Activated CD8-positive, alpha-beta T cell treated with anti-CD3 and anti-CD28 coated beads for 36 hours (primary cell): ENCODE results near the gene LRRTM4. TPM values are rescaled to one million over a fixed set of nuclear protein-coding genes. Genes with fewer than 3 reads are reported as not detected.

ENCODE experiments used
- ATAC-seq: fragments of 200-7000 bp; cut with Tn5 transposase; one replicate; pipeline ENCODE4 v1.10.0; 2021; ENCODE audit warnings: mild to moderate bottlenecking, moderate library complexity
- CTCF ChIA-PET: fragments of 350-600 bp; sonication (Branson Sonifier 250); formaldehyde crosslinking; loops from one replicate; lab custom pipeline; 2021; ENCODE audit warnings: antibody characterized with exemption; lab: Charles Lee
- POLR2A ChIA-PET: fragments of 350-600 bp; sonication (Branson Sonifier 250); formaldehyde crosslinking; loops from one replicate; lab custom pipeline; 2021; ENCODE audit warnings: antibody characterized with exemption; lab: Charles Lee
- DNase-seq: peaks from one replicate; pipeline ENCODE4 v3.0.0-alpha.2; 2020
- H3K27ac Mint-ChIP-seq: one replicate; pipeline ENCODE4 v1.8.0; 2021; ENCODE audit warnings: mild to moderate bottlenecking, mixed read lengths
- H3K27me3 Mint-ChIP-seq: one replicate; pipeline ENCODE4 v1.8.0; 2021; ENCODE audit warnings: mixed read lengths
- H3K36me3 Mint-ChIP-seq: one replicate; pipeline ENCODE4 v1.8.0; 2021; ENCODE audit warnings: low read depth, mixed read lengths
- H3K4me1 Mint-ChIP-seq: one replicate; pipeline ENCODE4 v1.8.0; 2021; ENCODE audit warnings: low read depth, mixed read lengths
- H3K4me3 Mint-ChIP-seq: one replicate; pipeline ENCODE4 v1.8.0; 2021; ENCODE audit warnings: mild to moderate bottlenecking, moderate library complexity, mixed read lengths
- H3K9me3 Mint-ChIP-seq: one replicate; pipeline ENCODE4 v1.8.0; 2021; ENCODE audit warnings: mixed read lengths
- intact Hi-C: fragments of 100-400 bp; cut with micrococcal nuclease; formaldehyde crosslinking; loops from one replicate; pipeline ENCODE4 v1.10.0; 2022
- total RNA-seq, 2 experiments: library from RNA; stranded (reverse); gene quantifications; one replicate each; pipeline ENCODE4 v1.2.3, GENCODE V29; 2021
- TF ChIP-seq, protein P1 (sequence below): fragments of 200-600 bp; IDR thresholded peaks from one replicate; pipeline ENCODE4 v1.8.0; 2022; ENCODE audit warnings: antibody characterized with exemption, mild to moderate bottlenecking

Gene LRRTM4
- total RNA-seq, 2 experiments from 2014 or later, result not detected

DNA sequence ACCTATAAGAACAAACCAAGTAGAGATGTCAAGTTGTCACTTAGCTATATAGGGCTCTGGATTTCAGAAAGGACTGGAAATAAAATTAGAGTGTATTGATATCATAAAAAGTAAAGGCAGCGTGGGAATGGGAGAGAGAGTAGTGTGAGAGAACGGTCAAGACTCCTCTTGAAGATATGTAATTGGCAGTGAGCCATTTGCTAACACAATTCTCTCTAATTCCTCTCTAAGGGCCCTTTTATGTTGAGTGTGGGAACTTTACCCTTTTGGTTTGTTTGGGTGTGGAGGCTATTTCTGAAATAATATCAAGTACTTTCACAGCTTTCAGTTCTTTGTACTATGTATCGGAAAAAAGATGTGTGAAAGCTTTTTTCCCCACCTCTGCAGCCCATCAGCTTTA, 196.8 kb downstream of the LRRTM4 start:
- Mint-ChIP-seq H3K27me3 (no peaks in the 10 kb centered on the region), H3K4me3 (no peak overlapping the region), H3K9me3 (peaks cover 10% of the 10 kb centered on the region), H3K36me3 (no peaks in the 10 kb centered on the region), H3K27ac (no peak overlapping the region), H3K4me1 (no peaks in the 10 kb centered on the region)
- ChIA-PET POLR2A (no interaction called here), CTCF (no interaction called here)
- ATAC-seq (no peak), DNase-seq (no peak)
- TF ChIP-seq, protein P1, sequence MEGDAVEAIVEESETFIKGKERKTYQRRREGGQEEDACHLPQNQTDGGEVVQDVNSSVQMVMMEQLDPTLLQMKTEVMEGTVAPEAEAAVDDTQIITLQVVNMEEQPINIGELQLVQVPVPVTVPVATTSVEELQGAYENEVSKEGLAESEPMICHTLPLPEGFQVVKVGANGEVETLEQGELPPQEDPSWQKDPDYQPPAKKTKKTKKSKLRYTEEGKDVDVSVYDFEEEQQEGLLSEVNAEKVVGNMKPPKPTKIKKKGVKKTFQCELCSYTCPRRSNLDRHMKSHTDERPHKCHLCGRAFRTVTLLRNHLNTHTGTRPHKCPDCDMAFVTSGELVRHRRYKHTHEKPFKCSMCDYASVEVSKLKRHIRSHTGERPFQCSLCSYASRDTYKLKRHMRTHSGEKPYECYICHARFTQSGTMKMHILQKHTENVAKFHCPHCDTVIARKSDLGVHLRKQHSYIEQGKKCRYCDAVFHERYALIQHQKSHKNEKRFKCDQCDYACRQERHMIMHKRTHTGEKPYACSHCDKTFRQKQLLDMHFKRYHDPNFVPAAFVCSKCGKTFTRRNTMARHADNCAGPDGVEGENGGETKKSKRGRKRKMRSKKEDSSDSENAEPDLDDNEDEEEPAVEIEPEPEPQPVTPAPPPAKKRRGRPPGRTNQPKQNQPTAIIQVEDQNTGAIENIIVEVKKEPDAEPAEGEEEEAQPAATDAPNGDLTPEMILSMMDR, result no peak
- intact Hi-C loops, result no loop called here

DNA sequence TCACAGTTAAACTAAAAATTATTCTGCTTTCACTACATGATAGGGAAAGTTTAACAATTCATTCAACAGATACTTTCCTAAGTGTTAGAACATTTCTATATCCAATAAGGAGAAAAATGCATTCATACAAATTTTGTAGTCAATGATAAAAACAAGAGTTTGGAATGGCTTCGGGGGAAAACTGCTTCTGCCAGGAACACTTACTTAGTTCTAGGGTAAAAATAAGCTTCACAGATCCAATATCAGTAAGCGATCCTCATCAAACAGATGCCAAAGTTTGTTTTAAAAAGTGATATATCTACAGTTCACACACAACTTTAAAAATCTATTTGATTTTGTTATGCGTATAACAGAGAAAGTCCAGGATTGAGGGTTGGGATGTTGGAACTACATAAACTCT, 199.7 kb downstream of the LRRTM4 start:
- ATAC-seq (no peak), DNase-seq (no peak)
- TF ChIP-seq, protein P1, result no peak
- H3K36me3 Mint-ChIP-seq, result no peaks in the 10 kb centered on the region
- intact Hi-C loops, result no loop called here
- no peak overlapping the region for H3K27ac Mint-ChIP-seq
- ChIA-PET CTCF (no interaction called here), POLR2A (no interaction called here)
- no peaks in the 10 kb centered on the region for H3K27me3 Mint-ChIP-seq
- no peak overlapping the region for H3K4me3 Mint-ChIP-seq
- H3K9me3 Mint-ChIP-seq, result peaks cover 10% of the 10 kb centered on the region
- H3K4me1 Mint-ChIP-seq, result no peaks in the 10 kb centered on the region

DNA sequence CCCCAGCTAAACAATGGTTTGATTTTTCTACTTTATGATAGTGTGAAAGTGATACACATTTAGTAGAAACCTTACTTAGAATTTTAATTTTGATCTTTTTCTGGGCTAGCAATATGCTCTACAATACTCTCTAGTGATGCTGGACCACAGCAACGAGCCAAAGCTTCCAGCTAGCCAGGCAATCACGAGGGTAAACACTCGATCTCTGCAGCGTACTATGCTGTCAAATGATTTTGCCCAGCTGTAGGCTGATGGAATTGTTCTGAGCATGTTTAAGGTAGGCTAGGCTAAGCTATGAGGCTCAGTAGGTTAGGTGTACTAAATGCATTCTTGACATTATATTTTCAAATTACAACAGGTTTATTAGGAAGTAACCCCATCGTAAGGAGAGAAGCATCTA, 207.5 kb downstream of the LRRTM4 start:
- Mint-ChIP-seq H3K9me3 (peaks cover 13% of the 10 kb centered on the region), H3K4me3 (no peak overlapping the region), H3K27me3 (no peaks in the 10 kb centered on the region), H3K27ac (no peak overlapping the region), H3K36me3 (no peaks in the 10 kb centered on the region), H3K4me1 (no peaks in the 10 kb centered on the region)
- ATAC-seq (no peak), DNase-seq (no peak)
- TF ChIP-seq, protein P1, result no peak
- intact Hi-C loops, result no loop called here
- ChIA-PET POLR2A (no interaction called here), CTCF (no interaction called here)

DNA sequence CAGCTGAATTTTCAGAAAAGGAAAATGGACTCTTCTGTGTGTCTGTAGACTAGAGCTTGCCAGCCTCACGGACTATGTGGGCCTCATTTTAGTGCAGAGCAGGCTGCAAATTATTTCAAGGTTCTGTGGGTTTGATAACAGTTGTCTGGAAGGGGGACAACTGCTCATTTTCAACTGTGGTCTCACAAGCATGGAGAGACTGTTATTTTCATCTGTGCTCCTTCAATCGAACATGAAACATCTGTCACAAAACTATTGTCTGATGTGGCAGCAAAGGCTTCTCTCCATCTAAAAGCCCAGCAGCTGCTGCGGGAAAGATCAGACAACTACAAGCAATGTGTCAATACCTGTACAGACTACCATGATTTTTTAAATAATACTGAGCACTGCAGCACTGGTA, 211.8 kb downstream of the LRRTM4 start:
- POLR2A ChIA-PET, result no interaction called here

DNA sequence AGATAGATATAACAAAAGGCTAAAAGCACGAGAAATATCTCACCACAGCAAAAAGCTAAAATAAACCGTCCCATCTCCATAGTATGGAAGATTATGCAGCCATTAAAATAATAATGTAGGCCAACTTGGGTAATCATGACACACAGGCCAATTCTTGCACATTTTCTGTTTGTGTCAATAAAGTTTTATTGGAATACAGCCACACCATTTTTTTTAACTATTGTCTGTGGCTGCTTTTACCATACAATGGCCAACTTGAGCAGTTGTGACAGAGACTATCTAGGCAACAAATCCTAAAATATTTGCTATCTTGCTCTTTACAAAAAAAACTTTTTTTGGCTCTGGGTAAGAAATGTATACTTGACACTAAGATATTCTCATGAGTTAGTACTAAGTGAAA, 212.5 kb downstream of the LRRTM4 start:
- no peaks in the 10 kb centered on the region for H3K4me1 Mint-ChIP-seq
- no peak overlapping the region for H3K27ac Mint-ChIP-seq
- no peak overlapping the region for H3K4me3 Mint-ChIP-seq
- TF ChIP-seq, protein P1, result no peak
- H3K9me3 Mint-ChIP-seq, result peaks cover 12% of the 10 kb centered on the region
- H3K27me3 Mint-ChIP-seq, result no peaks in the 10 kb centered on the region
- H3K36me3 Mint-ChIP-seq, result no peaks in the 10 kb centered on the region
- CTCF ChIA-PET, result no interaction called here
- ATAC-seq, result no peak
- intact Hi-C loops, result no loop called here
- DNase-seq, result no peak
- POLR2A ChIA-PET, result no interaction called here

More for the DNA sequence above, 211.8 kb downstream of the LRRTM4 start:
- H3K27me3 Mint-ChIP-seq, result no peaks in the 10 kb centered on the region
- TF ChIP-seq, protein P1, result no peak
- H3K9me3 Mint-ChIP-seq, result peaks cover 12% of the 10 kb centered on the region
- DNase-seq (no peak), ATAC-seq (no peak)
- H3K27ac Mint-ChIP-seq, result no peak overlapping the region
- H3K4me3 Mint-ChIP-seq, result no peak overlapping the region
- no peaks in the 10 kb centered on the region for H3K36me3 Mint-ChIP-seq
- no peaks in the 10 kb centered on the region for H3K4me1 Mint-ChIP-seq
- CTCF ChIA-PET, result no interaction called here
- intact Hi-C loops, result no loop called here
